Naive thymus-derived CD8-positive, alpha-beta T cell (primary cell): ENCODE measurements around the gene CSRNP3. TPM values are rescaled to one million over a fixed set of nuclear protein-coding genes. Genes with fewer than 3 reads are reported as not detected.
"Not testable (repeated sequence)": the region's sequence is repeated elsewhere in the genome, so short reads cannot be mapped to it uniquely, and the experiment has no call there.

Experiments
- ATAC-seq, 2 donors: fragments of 150-1000 bp; cut with Tn5 transposase in 1 of 2; sonication (Bioruptor Pico), chemical (Tn5 transposase) in 1 of 2; 1 replicate in 1 of 2; 2 replicates in 1 of 2; pipeline ENCODE4 v1.10.0; 2021; ENCODE audit warnings: mild to moderate bottlenecking in 2 of 2, moderate library complexity in 2 of 2
- POLR2A ChIA-PET: fragments of 350-600 bp; sonication (Branson Sonifier 250); formaldehyde crosslinking; loops from one replicate; lab custom pipeline; 2021; ENCODE audit warnings: antibody characterized with exemption; lab: Charles Lee
- DNase-seq, 10 donors: peaks; one replicate each; pipeline versions ENCODE4 v3.0.0 to v3.0.0-alpha.2; 2020 to 2022
- H3K27ac Mint-ChIP-seq, 10 donors: one replicate each; pipeline ENCODE4 v1.8.0; 2020 to 2022; ENCODE audit warnings: mild to moderate bottlenecking in 10 of 10, mixed read lengths in 10 of 10, moderate library complexity in 4 of 10, inconsistent platforms in 1 of 10
- H3K27me3 Mint-ChIP-seq, 5 donors: one replicate each; pipeline ENCODE4 v1.8.0; 2021 to 2022; ENCODE audit warnings: mixed read lengths in 5 of 5
- H3K36me3 Mint-ChIP-seq, 3 donors: one replicate each; pipeline ENCODE4 v1.8.0; 2020 to 2022; ENCODE audit warnings: mixed read lengths in 3 of 3, mild to moderate bottlenecking in 2 of 3, inconsistent platforms in 1 of 3
- H3K4me1 Mint-ChIP-seq, 4 donors: one replicate each; pipeline ENCODE4 v1.8.0; 2021 to 2022; ENCODE audit warnings: mixed read lengths in 4 of 4
- H3K4me3 Mint-ChIP-seq, 10 donors: one replicate each; pipeline ENCODE4 v1.8.0; 2020 to 2022; ENCODE audit warnings: mild to moderate bottlenecking in 10 of 10, mixed read lengths in 10 of 10, moderate library complexity in 6 of 10, inconsistent platforms in 1 of 10
- H3K9me3 Mint-ChIP-seq, 9 donors: one replicate each; pipeline ENCODE4 v1.8.0; 2020 to 2022; ENCODE audit warnings: mixed read lengths in 9 of 9, mild to moderate bottlenecking in 3 of 9, inconsistent platforms in 1 of 9, moderate library complexity in 1 of 9
- polyA plus RNA-seq, 3 donors: library from polyadenylated mRNA; unstranded; fragments of 300-500 nt; fragmentation: Illumina TruSeq; gene quantifications; one replicate each; pipeline ENCODE4 v1.2.3, GENCODE V29; 2021
- total RNA-seq, 8 experiments: library from RNA in 2 of 8; stranded (reverse) in 2 of 8; gene quantifications; one replicate each; pipeline ENCODE4 v1.2.3 and lab custom pipeline; 2021 to 2026

The CSRNP3 gene
- total and polyA plus RNA-seq, 5 experiments from 2014 or later = not detected

- H3K36me3 Mint-ChIP-seq, H3K4me1 Mint-ChIP-seq, DNase-seq, ATAC-seq, H3K4me3 Mint-ChIP-seq, H3K27me3 Mint-ChIP-seq, POLR2A ChIA-PET: not testable (repeated sequence)
- Mint-ChIP-seq H3K27ac (peak overlapping the region in 1 of 10 donors; percentile 66), H3K9me3 (peaks cover 0 to 29% (median 0%) of the 10 kb centered on the region in 9 donors)
Measured at GRCh38 chr2:165666073-165666472, 196.6 kb downstream of the CSRNP3 start.

GRCh38 chr2:165666605-165667004 is 197.1 kb downstream of the CSRNP3 start:
- Mint-ChIP-seq H3K9me3 (peaks cover 0 to 29% (median under 1%) of the 10 kb centered on the region in 9 donors), H3K27me3 (peaks cover 0 to 7% (median 0%) of the 10 kb centered on the region in 5 donors), H3K4me1 (peaks cover 0 to under 1% (median 0%) of the 10 kb centered on the region in 4 donors), H3K36me3 (no peaks in the 10 kb centered on the region), H3K27ac (no peak overlapping the region), H3K4me3 (no peak overlapping the region)
- DNase-seq = no peak
- ATAC-seq = no peak
- POLR2A ChIA-PET = no interaction called here

GRCh38 chr2:165667375-165667774 is 197.9 kb downstream of the CSRNP3 start:
- H3K36me3 Mint-ChIP-seq = no peaks in the 10 kb centered on the region
- H3K4me3 Mint-ChIP-seq = no peak overlapping the region
- peaks cover 0 to 6% (median 0%) of the 10 kb centered on the region in 4 donors for H3K4me1 Mint-ChIP-seq
- H3K9me3 Mint-ChIP-seq = peaks cover 0 to 29% (median 4%) of the 10 kb centered on the region in 9 donors
- POLR2A ChIA-PET = no interaction called here
- peaks cover 0 to 7% (median 0%) of the 10 kb centered on the region in 5 donors for H3K27me3 Mint-ChIP-seq
- H3K27ac Mint-ChIP-seq = no peak overlapping the region
- ATAC-seq = no peak
- no peak for DNase-seq

DNA sequence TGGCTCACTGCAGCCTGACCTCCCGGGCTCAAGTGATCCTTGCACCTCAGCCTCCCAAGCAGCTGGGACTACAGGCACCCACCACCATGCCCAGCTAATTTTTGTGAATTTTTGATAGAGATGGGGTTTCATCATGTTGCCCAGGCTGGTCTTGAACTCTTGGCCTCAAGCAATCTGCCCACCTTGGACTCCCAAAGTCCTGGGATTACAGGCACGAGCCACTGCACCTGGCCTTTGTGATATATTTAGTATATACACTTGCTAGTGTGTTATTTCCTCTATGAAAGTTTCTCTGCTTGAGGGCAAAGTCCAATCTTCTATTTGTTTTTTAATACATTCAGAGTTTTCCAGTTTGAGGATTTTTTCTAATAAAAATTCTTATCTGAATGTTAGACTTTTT is 205.3 kb downstream of the CSRNP3 start:
- H3K27me3 Mint-ChIP-seq = peaks cover 0 to 1% (median 0%) of the 10 kb centered on the region in 5 donors
- no peak overlapping the region for H3K4me3 Mint-ChIP-seq
- peaks cover 0 to 19% (median 0%) of the 10 kb centered on the region in 4 donors for H3K4me1 Mint-ChIP-seq
- no peak overlapping the region for H3K27ac Mint-ChIP-seq
- no peaks in the 10 kb centered on the region for H3K36me3 Mint-ChIP-seq
- peaks cover 0 to 10% (median 0%) of the 10 kb centered on the region in 9 donors for H3K9me3 Mint-ChIP-seq
- ATAC-seq = no peak
- POLR2A ChIA-PET = no interaction called here
- DNase-seq = no peak

GRCh38 chr2:165675551-165675968 is 206.1 kb downstream of the CSRNP3 start:
- H3K9me3 Mint-ChIP-seq = peaks cover 0 to 10% (median 0%) of the 10 kb centered on the region in 9 donors
- no peaks in the 10 kb centered on the region for H3K36me3 Mint-ChIP-seq
- POLR2A ChIA-PET = no interaction called here
- no peak overlapping the region for H3K4me3 Mint-ChIP-seq
- H3K4me1 Mint-ChIP-seq = peaks cover 0 to 19% (median 0%) of the 10 kb centered on the region in 4 donors
- no peak overlapping the region for H3K27ac Mint-ChIP-seq
- peaks cover 0 to 1% (median 0%) of the 10 kb centered on the region in 5 donors for H3K27me3 Mint-ChIP-seq
- DNase-seq = no peak
- ATAC-seq = no peak

- ATAC-seq = no peak
- no peak overlapping the region for H3K4me3 Mint-ChIP-seq
- POLR2A ChIA-PET = no interaction called here
- no peaks in the 10 kb centered on the region for H3K36me3 Mint-ChIP-seq
- no peaks in the 10 kb centered on the region for H3K9me3 Mint-ChIP-seq
- H3K27ac Mint-ChIP-seq = no peak overlapping the region
- DNase-seq = no peak
- peaks cover 0 to 10% (median 0%) of the 10 kb centered on the region in 4 donors for H3K4me1 Mint-ChIP-seq
- H3K27me3 Mint-ChIP-seq = peaks cover 0 to 3% (median 0%) of the 10 kb centered on the region in 5 donors
Measured at GRCh38 chr2:165678882-165679281, 209.4 kb downstream of the CSRNP3 start.

- POLR2A ChIA-PET = no interaction called here
- no peaks in the 10 kb centered on the region for H3K36me3 Mint-ChIP-seq
- H3K9me3 Mint-ChIP-seq = no peaks in the 10 kb centered on the region
- peaks cover 0 to 3% (median 0%) of the 10 kb centered on the region in 5 donors for H3K27me3 Mint-ChIP-seq
- H3K4me1 Mint-ChIP-seq = peaks cover 0 to 6% (median 0%) of the 10 kb centered on the region in 4 donors
- DNase-seq (no peak), ATAC-seq (no peak)
- no peak overlapping the region for H3K27ac Mint-ChIP-seq
- H3K4me3 Mint-ChIP-seq = no peak overlapping the region
Measured at GRCh38 chr2:165679621-165680020, 210.1 kb downstream of the CSRNP3 start.

DNA sequence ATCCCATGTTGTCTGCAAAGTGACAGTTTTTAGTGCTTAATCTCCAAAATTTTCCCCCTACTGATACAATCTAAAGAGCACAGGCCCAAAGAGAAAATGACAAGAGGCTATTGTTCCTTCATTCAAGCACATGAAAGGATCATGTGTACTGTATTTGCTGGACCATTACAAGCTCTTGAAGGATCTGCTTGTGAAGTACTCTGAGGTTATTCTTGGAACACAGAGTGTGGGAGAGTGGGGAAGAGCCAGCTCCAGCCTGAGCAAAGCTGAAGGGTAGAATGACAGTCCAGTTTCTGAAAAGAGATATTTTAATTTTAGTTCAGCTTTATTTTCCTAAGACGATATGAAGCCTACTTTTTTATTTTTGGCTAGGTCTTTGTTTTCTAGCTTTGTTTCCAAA is 212.3 kb downstream of the CSRNP3 start:
- Mint-ChIP-seq H3K4me3 (no peak overlapping the region), H3K27me3 (peaks cover 0 to 4% (median 3%) of the 10 kb centered on the region in 5 donors), H3K27ac (no peak overlapping the region), H3K9me3 (no peaks in the 10 kb centered on the region), H3K4me1 (no peaks in the 10 kb centered on the region), H3K36me3 (no peaks in the 10 kb centered on the region)
- ATAC-seq = no peak
- DNase-seq = no peak
- POLR2A ChIA-PET = no interaction called here

DNA sequence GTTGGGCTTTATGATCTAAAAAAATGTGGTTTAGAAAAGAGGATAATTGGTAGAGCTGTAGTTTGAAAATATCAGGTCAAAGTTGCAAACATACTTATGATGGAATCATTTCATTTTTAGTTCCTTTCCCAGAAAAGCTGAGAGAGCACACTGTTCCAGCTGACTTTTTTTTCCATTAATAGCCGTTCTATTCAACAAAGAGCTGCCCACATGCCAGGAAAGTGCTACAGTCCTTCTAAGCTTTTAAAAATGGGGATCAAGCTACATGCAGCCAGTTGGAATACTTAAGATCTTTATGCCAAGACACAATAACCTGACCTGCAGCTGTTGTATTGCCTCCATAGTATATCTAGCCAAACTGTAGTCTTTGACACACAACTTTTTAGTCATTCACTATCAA is 213.0 kb downstream of the CSRNP3 start:
- no peak overlapping the region for H3K4me3 Mint-ChIP-seq
- no peak for ATAC-seq
- H3K27ac Mint-ChIP-seq = no peak overlapping the region
- no peaks in the 10 kb centered on the region for H3K4me1 Mint-ChIP-seq
- no peaks in the 10 kb centered on the region for H3K36me3 Mint-ChIP-seq
- H3K27me3 Mint-ChIP-seq = peaks cover 0 to 4% (median 3%) of the 10 kb centered on the region in 5 donors
- H3K9me3 Mint-ChIP-seq = no peaks in the 10 kb centered on the region
- no peak for DNase-seq
- POLR2A ChIA-PET = no interaction called here

DNA sequence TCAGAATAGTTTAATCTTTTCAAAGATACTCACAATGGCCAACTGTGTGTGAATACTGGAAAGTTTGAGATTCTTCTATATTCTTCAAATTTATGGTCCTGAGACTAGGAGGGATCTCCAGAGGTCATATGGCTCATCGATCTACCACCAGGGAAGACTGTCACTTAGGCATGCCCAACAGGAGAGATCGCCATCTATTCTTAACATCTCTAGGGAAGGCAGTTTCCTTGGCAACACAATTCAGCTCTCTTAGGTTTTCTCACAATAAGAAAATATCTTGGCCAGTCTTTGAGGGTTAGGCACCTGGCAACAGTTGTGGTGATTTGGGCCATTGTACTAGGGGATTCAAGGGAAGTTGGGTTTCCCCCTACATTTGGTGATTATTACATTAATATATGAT is 217.3 kb downstream of the CSRNP3 start:
- H3K4me1 Mint-ChIP-seq = no peaks in the 10 kb centered on the region

GRCh38 chr2:165687426-165688002 is 218.0 kb downstream of the CSRNP3 start:
- POLR2A ChIA-PET = no interaction called here
- no peak for ATAC-seq
- no peak for DNase-seq
- Mint-ChIP-seq H3K36me3 (no peaks in the 10 kb centered on the region), H3K4me1 (no peaks in the 10 kb centered on the region), H3K27ac (no peak overlapping the region), H3K9me3 (no peaks in the 10 kb centered on the region), H3K27me3 (peaks cover 0 to 4% (median 3%) of the 10 kb centered on the region in 5 donors), H3K4me3 (no peak overlapping the region)

More for the DNA sequence above, 217.3 kb downstream of the CSRNP3 start:
- ATAC-seq (no peak), DNase-seq (no peak)
- no peaks in the 10 kb centered on the region for H3K36me3 Mint-ChIP-seq
- no peak overlapping the region for H3K27ac Mint-ChIP-seq
- H3K4me3 Mint-ChIP-seq = no peak overlapping the region
- H3K27me3 Mint-ChIP-seq = peaks cover 0 to 4% (median 3%) of the 10 kb centered on the region in 5 donors
- no peaks in the 10 kb centered on the region for H3K9me3 Mint-ChIP-seq
- POLR2A ChIA-PET = no interaction called here

DNA sequence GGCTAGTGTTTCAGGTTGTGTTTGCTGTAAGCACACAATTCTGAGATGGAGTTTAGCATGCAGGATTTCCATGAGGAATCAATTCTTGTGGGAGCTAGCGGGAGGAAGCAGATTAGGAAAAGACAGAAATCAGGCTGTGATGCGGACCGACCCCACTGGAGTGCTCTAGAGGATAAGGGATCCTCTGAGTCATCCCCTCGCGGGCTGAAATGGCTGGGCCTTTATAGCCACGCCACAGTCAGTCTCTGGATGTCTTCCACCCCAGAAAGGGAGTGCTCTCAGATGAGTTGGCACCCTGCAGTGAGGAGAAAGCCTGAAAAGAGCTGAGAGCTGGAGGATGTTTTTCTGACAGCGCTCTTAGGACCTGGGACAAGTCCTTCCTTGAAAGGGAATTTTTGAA is 222.1 kb downstream of the CSRNP3 start:
- no peaks in the 10 kb centered on the region for H3K4me1 Mint-ChIP-seq
- H3K27ac Mint-ChIP-seq = no peak overlapping the region
- ATAC-seq = no peak
- H3K27me3 Mint-ChIP-seq = peaks cover 1 to 10% (median 7%) of the 10 kb centered on the region in 5 donors
- POLR2A ChIA-PET = no interaction called here
- no peak overlapping the region for H3K4me3 Mint-ChIP-seq
- H3K9me3 Mint-ChIP-seq = no peaks in the 10 kb centered on the region
- no peak for DNase-seq
- H3K36me3 Mint-ChIP-seq = no peaks in the 10 kb centered on the region

- no peaks in the 10 kb centered on the region for H3K36me3 Mint-ChIP-seq
- POLR2A ChIA-PET = no interaction called here
- H3K4me3 Mint-ChIP-seq = no peak overlapping the region
- DNase-seq = no peak
- no peak overlapping the region for H3K27ac Mint-ChIP-seq
- no peak for ATAC-seq
- H3K4me1 Mint-ChIP-seq = no peaks in the 10 kb centered on the region
- H3K27me3 Mint-ChIP-seq = peaks cover 2 to 16% (median 9%) of the 10 kb centered on the region in 5 donors
- no peaks in the 10 kb centered on the region for H3K9me3 Mint-ChIP-seq
Measured at GRCh38 chr2:165692906-165693305, 223.4 kb downstream of the CSRNP3 start.

DNA sequence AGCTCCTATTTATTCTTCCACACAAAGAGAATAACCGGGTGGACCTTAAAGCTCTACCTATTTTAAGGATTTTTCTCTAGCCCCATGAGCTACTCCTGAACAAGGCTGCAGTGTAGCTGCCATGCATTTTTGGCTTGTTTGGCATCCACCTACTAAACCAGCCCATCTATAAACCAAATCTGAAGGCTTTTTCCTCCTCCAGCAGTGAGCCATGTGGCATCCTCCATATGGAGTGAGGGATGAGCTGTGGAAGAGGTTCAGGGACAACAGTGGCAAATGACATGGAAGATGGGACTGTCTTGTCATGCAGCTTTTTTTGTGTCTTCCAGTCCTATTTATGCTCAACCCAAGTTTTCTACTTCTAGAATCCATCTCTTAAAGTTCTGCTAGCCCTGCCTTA is 224.3 kb downstream of the CSRNP3 start:
- H3K4me1 Mint-ChIP-seq = no peaks in the 10 kb centered on the region

More for the DNA sequence above, 224.3 kb downstream of the CSRNP3 start:
- no peak for DNase-seq
- no peak for ATAC-seq
- Mint-ChIP-seq H3K36me3 (no peaks in the 10 kb centered on the region), H3K4me3 (no peak overlapping the region), H3K27ac (no peak overlapping the region), H3K27me3 (peaks cover 2 to 16% (median 9%) of the 10 kb centered on the region in 5 donors), H3K9me3 (no peaks in the 10 kb centered on the region)
- POLR2A ChIA-PET = no interaction called here
